ENCODE results near the gene ALKBH3.

DNA sequence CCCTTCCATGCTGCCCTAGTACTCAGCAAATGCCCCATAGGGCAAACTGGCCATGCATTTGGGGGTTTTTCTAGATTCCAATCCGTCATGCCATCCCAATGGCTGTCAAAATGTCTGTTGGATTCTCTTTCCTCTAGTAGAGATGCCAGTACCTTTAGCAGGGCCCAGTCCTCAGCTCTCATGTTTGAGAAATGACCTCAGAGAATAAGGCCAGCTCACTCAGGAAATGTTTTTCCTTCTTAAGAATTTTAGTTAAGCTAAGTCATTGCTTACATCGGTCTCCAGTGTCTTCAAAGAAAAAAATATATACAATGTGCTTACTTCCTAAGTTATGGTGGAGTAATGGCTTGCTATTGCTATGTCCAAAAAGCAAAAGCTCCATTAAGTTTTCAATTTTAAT is 14.1 kb upstream of the ALKBH3 start:
- no peak for TF ChIP-seq EZH2 (IDR thresholded peaks at IDR 0.05; ENCODE audit: low read length)
- TF ChIP-seq, protein P1, sequence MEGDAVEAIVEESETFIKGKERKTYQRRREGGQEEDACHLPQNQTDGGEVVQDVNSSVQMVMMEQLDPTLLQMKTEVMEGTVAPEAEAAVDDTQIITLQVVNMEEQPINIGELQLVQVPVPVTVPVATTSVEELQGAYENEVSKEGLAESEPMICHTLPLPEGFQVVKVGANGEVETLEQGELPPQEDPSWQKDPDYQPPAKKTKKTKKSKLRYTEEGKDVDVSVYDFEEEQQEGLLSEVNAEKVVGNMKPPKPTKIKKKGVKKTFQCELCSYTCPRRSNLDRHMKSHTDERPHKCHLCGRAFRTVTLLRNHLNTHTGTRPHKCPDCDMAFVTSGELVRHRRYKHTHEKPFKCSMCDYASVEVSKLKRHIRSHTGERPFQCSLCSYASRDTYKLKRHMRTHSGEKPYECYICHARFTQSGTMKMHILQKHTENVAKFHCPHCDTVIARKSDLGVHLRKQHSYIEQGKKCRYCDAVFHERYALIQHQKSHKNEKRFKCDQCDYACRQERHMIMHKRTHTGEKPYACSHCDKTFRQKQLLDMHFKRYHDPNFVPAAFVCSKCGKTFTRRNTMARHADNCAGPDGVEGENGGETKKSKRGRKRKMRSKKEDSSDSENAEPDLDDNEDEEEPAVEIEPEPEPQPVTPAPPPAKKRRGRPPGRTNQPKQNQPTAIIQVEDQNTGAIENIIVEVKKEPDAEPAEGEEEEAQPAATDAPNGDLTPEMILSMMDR (optimal IDR thresholded peaks at IDR 0.05 in 1 of 3, IDR thresholded peaks at IDR 0.05 in 1 of 3, conservative IDR thresholded peaks at IDR 0.05 in 1 of 3; ENCODE audit: extremely low read depth in 1 of 3, insufficient read depth in 2 of 3, low read length in 3 of 3): no peak
